H1 (cell line): ENCODE data around the gene WWC2. TPM values are rescaled to one million over a fixed set of nuclear protein-coding genes. Genes with fewer than 3 reads are reported as not detected.

Source experiments
- CHD7 ChIP-seq: fragments of 300-600 bp; sonication (generic); IDR thresholded peaks from 2 replicates; pipeline ENCODE4 v1.7.1; 2012; ENCODE audit warnings: low read length, moderate library complexity, mild to moderate bottlenecking, inconsistent platforms; ENCODE audit not compliant: insufficient replicate concordance
- polyA plus RNA-seq, 7 experiments: library from polyadenylated mRNA; depleted of rRNA in 3 of 7; stranded (reverse) in 5 of 7; unstranded in 2 of 7; fragments of >200 nt in 5 of 7; fragments of 200-250 nt in 2 of 7; gene quantifications; 1 replicate in 5 of 7; 2 replicates in 1 of 7; 4 replicates in 1 of 7; pipeline versions ENCODE4 v1.2.1 to v1.2.3, GENCODE V29; 2011 to 2013; ENCODE audit warnings: missing spikeins in 2 of 7, mixed read lengths in 2 of 7
- total RNA-seq: library from RNA; stranded (reverse); fragmentation: NEBNext Ultra II Directional; extraction: Animal tissue kit (Norgen Biotek cat#: 25700); gene quantifications from 2 replicates; pipeline ENCODE4 v1.2.1, GENCODE V29; 2021

WWC2 gene
- total and polyA plus RNA-seq, 2 of the 8 experiments (the other 6 are each of a cell fraction or from before 2014, with no cell fraction given), result 17.6 to 135 TPM

DNA sequence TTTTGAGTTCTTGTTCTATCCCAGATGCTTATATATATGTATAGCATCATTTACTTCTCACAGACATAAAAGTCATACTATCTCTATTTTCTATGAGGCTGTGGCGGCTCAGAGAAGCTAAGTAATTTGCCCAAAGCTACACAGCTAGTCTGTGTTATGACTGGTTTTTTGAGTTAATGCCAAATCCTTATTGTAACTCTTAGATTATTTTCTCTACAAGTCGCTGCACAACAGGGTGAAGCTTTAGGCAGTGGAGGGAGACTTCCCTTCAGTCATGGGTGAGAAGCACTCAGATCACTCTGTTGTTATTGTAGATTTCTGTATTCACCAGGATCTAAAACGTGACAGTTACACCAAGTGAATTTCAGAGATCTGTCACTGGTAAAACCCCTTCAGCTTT lies 48.1 kb downstream of the WWC2 start (continued):
- no peak for TF ChIP-seq CHD7
- TF ChIP-seq, all 59 proteins: peak for 0
